Nephron (organoid): ENCODE measurements around the gene PLCB2.

Experiments used
- H3K27ac Mint-ChIP-seq, 3 experiments: 2 replicates each; pipeline ENCODE4 v1.8.0; 2020; ENCODE audit warnings: mixed read lengths in 3 of 3, mild to moderate bottlenecking in 2 of 3, moderate library complexity in 1 of 3
- H3K27me3 Mint-ChIP-seq: 2 replicates; pipeline ENCODE4 v1.8.0; 2021; ENCODE audit warnings: low read depth, mild to moderate bottlenecking, moderate library complexity, mixed read lengths
- H3K36me3 Mint-ChIP-seq: 2 replicates; pipeline ENCODE4 v1.8.0; 2020; ENCODE audit warnings: low read depth, mixed read lengths
- H3K4me1 Mint-ChIP-seq: 2 replicates; pipeline ENCODE4 v1.8.0; 2020; ENCODE audit warnings: mixed read lengths
- H3K4me3 Mint-ChIP-seq, 3 experiments: 2 replicates each; pipeline ENCODE4 v1.8.0; 2020; ENCODE audit warnings: mild to moderate bottlenecking in 3 of 3, mixed read lengths in 3 of 3, moderate library complexity in 2 of 3
- H3K9me3 Mint-ChIP-seq: 2 replicates; pipeline ENCODE4 v1.8.0; 2020; ENCODE audit warnings: mixed read lengths
- TF ChIP-seq, protein P1 (sequence below), 3 experiments: fragments of 200-600 bp; sonication (generic); IDR thresholded peaks; one replicate each; pipeline ENCODE4 v1.5.0; 2021; ENCODE audit warnings: antibody characterized with exemption in 3 of 3; ENCODE audit not compliant: unreplicated experiment in 3 of 3

The PLCB2 gene

DNA sequence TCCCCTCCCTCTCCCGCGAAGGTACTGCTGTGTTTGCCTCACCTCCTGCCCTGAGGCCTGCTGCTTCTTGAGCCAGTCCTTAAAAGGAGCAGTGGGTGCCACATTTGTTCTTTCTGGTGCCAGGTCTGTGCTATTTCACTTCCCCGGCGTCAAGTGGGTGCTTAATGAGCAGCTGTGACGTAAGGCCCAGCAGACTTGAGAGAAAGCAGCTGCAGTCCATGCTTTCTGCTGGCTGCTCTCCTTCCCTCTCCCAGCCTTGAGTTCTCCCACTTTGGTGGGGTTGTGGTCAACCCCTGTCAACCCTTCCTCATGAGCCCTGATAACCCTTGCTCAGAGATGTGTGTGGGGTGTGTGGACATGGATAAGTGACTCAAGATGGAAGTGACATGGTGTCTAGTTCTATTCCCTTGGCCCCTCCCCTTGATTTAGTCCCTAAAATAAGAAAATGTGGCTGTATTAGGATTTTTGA, 22.7 kb upstream of the PLCB2 start:
- peaks cover 14% of the 10 kb centered on the region for H3K27me3 Mint-ChIP-seq
- no peak overlapping the region for H3K4me3 Mint-ChIP-seq
- TF ChIP-seq, protein P1, sequence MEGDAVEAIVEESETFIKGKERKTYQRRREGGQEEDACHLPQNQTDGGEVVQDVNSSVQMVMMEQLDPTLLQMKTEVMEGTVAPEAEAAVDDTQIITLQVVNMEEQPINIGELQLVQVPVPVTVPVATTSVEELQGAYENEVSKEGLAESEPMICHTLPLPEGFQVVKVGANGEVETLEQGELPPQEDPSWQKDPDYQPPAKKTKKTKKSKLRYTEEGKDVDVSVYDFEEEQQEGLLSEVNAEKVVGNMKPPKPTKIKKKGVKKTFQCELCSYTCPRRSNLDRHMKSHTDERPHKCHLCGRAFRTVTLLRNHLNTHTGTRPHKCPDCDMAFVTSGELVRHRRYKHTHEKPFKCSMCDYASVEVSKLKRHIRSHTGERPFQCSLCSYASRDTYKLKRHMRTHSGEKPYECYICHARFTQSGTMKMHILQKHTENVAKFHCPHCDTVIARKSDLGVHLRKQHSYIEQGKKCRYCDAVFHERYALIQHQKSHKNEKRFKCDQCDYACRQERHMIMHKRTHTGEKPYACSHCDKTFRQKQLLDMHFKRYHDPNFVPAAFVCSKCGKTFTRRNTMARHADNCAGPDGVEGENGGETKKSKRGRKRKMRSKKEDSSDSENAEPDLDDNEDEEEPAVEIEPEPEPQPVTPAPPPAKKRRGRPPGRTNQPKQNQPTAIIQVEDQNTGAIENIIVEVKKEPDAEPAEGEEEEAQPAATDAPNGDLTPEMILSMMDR (IDR thresholded peaks at IDR 0.05; ENCODE audit: unreplicated experiment in 3 of 3), result no peak
- peaks cover 1% of the 10 kb centered on the region for H3K36me3 Mint-ChIP-seq
- peak overlapping the region; percentile 42 to 68 (median 47) for H3K27ac Mint-ChIP-seq
- no peaks in the 10 kb centered on the region for H3K9me3 Mint-ChIP-seq
- peaks cover 67% of the 10 kb centered on the region for H3K4me1 Mint-ChIP-seq

DNA sequence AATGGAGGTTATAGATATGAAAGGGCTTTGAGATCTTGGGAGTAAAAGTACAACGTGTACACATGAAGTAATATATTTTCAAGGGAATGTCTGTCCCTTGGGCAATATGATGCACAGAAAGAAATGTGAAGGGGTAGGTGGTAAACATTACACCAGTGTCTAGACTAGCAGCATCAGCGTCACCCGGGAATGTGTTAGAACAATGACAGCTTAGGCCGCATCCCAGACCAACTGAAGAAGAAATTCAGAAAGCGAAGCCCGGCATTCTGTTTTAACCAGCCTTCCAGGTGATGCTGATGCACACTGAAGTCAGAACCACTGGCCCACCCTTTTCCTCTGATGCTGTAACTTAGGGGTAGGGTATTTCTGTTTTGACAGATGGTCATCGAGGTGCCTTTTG, 22.1 kb upstream of the PLCB2 start:
- Mint-ChIP-seq H3K27me3 (peaks cover 18% of the 10 kb centered on the region), H3K4me3 (no peak overlapping the region), H3K36me3 (peaks cover 5% of the 10 kb centered on the region), H3K4me1 (peaks cover 71% of the 10 kb centered on the region), H3K27ac (peak overlapping the region in 1 of 3 experiments; percentile 47), H3K9me3 (no peaks in the 10 kb centered on the region)
- TF ChIP-seq, protein P1 (IDR thresholded peaks at IDR 0.05; ENCODE audit: unreplicated experiment in 3 of 3), result no peak

DNA sequence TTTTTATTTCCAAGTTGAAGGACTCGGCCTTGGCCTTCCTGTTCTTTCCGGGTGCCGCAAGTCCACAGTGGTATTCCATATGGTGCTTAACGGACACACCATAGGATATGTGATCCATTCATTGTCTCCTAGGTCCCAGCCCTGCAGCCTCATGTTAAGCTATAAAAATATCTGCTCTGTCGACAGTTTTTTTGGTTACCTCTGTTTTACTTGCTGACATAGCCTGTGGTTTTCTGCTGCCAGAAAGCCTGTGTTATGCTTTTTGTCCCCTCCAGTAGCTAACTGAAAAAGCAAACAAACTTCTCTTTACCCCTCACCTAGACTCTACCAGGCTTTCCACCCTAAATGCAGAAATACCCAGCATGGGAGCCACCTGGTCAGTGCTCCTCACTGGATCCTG, 21.0 kb upstream of the PLCB2 start:
- H3K27ac Mint-ChIP-seq, result peak overlapping the region; percentile 28 to 78 (median 33)
- H3K36me3 Mint-ChIP-seq, result peaks cover 5% of the 10 kb centered on the region
- TF ChIP-seq, protein P1 (IDR thresholded peaks at IDR 0.05; ENCODE audit: unreplicated experiment in 3 of 3), result no peak
- H3K27me3 Mint-ChIP-seq, result peaks cover 18% of the 10 kb centered on the region
- H3K4me3 Mint-ChIP-seq, result peak overlapping the region in 2 of 3 experiments; percentile 4 to 59
- H3K9me3 Mint-ChIP-seq, result no peaks in the 10 kb centered on the region
- peaks cover 64% of the 10 kb centered on the region for H3K4me1 Mint-ChIP-seq

DNA sequence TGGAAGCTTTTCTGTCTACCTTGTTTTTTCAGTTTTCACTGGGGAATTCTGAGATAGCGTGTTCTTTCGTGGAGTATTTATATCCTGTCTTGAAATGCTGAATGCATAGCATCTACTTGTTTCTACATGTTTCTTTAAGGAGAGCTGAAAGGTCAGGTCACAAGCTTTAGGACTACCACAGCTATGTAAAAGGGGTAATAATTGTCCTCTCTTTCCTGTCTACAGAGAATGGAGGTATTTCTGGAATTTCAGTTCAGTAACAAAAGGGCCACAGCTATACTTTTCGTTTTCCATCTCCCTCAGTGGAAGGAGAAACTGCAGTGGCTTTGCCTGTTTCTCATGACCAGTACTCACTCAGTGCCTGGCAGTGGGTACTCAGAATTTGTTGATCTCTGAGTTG, 20.4 kb upstream of the PLCB2 start:
- peak overlapping the region; percentile 0 to 33 (median 6) for H3K27ac Mint-ChIP-seq
- H3K4me3 Mint-ChIP-seq, result peak overlapping the region; percentile 2 to 59 (median 18)
- TF ChIP-seq, protein P1 (IDR thresholded peaks at IDR 0.05; ENCODE audit: unreplicated experiment in 3 of 3), result no peak
- H3K27me3 Mint-ChIP-seq, result peaks cover 19% of the 10 kb centered on the region
- no peaks in the 10 kb centered on the region for H3K9me3 Mint-ChIP-seq
- peaks cover 63% of the 10 kb centered on the region for H3K4me1 Mint-ChIP-seq
- peaks cover 5% of the 10 kb centered on the region for H3K36me3 Mint-ChIP-seq

DNA sequence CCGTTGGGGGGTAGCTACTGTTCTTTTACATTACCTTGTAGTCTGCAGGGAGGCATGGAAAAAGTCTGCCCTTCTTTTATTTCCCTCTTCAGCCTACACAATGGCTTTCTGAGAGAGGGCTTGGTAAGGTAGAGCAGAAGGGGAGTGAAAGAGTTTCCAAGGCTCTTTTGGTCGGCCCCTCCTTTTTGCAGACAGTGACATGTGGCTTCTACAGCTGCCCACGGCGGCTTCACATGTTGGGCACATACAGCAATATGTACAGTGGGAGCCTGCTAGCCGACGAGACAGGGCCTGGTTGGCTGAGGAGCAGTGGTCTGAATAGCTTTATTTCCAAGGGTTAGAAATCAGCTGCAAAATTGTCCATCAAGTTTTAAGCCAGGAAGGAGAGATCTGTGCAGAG, 19.7 kb upstream of the PLCB2 start:
- peaks cover 68% of the 10 kb centered on the region for H3K4me1 Mint-ChIP-seq
- TF ChIP-seq, protein P1 (IDR thresholded peaks at IDR 0.05; ENCODE audit: unreplicated experiment in 3 of 3), result no peak
- peak overlapping the region; percentile 0 to 15 (median 6) for H3K27ac Mint-ChIP-seq
- peak overlapping the region in 2 of 3 experiments; percentile 4 to 38 for H3K4me3 Mint-ChIP-seq
- H3K9me3 Mint-ChIP-seq, result no peaks in the 10 kb centered on the region
- peaks cover 5% of the 10 kb centered on the region for H3K36me3 Mint-ChIP-seq
- peaks cover 19% of the 10 kb centered on the region for H3K27me3 Mint-ChIP-seq

DNA sequence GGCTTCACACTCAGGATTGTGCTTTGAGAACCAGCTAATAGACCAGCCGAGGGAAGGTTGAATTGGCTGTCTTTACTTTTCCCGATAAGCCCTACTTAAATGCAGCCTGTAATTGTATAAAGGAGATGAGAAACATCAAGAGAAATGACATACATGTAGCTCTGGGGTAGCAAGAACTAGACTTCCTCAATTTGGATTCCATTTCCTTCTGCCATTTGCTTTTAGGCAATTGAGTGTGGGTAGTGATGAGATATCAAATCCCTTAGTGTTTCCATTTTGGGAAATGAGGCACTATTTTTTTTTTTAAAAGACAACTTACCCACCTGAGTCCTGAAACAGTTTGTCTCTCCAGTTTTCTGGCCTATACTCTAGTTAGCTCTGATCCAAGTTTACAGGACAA, 18.0 kb upstream of the PLCB2 start:
- Mint-ChIP-seq H3K9me3 (no peaks in the 10 kb centered on the region), H3K27me3 (peaks cover 24% of the 10 kb centered on the region), H3K4me3 (peak overlapping the region; percentile 81 to 90 (median 89)), H3K27ac (no peak overlapping the region), H3K36me3 (peaks cover 5% of the 10 kb centered on the region), H3K4me1 (peaks cover 76% of the 10 kb centered on the region)
- TF ChIP-seq, protein P1 (IDR thresholded peaks at IDR 0.05; ENCODE audit: unreplicated experiment in 3 of 3), result no peak
